HCT116 (cell line): ENCODE data around the gene MSLN. TPM values are rescaled to one million over a fixed set of nuclear protein-coding genes. Genes with fewer than 3 reads are reported as not detected.

Experiments used
- ATAC-seq: fragments of 200-7000 bp; cut with Tn5 transposase; 2 replicates; pipeline ENCODE4 v1.9.1; 2020; ENCODE audit warnings: mild to moderate bottlenecking, moderate library complexity
- BruUV-seq: library from RNA; stranded (reverse); fragments of 400-500 nt; replicated peaks from 2 replicates; lab custom pipeline; 2021; lab: Mats Ljungman, UMichigan
- CTCF ChIA-PET: fragments of 300-600 bp; sonication (Branson Sonifier 250); formaldehyde crosslinking; loops from one replicate; lab custom pipeline; 2021; ENCODE audit warnings: antibody characterized with exemption; lab: Charles Lee
- POLR2A ChIA-PET: fragments of 300-600, 350-600 bp; sonication (Branson Sonifier 250); formaldehyde crosslinking; loops from one replicate; lab custom pipeline; 2021; ENCODE audit warnings: antibody characterized with exemption; lab: Charles Lee
- RAD21 ChIA-PET, 2 experiments: fragments of 300-600 bp; sonication (Branson Sonifier 250); formaldehyde crosslinking; loops; one replicate each; lab custom pipeline; 2023; ENCODE audit warnings: low total read pairs in 2 of 2; ENCODE audit not compliant: uncharacterized antibody in 2 of 2, unreplicated experiment in 2 of 2, low non-redundant PET in 1 of 2; lab: Charles Lee
- DNase-seq: peaks from one replicate; pipeline ENCODE4 v3.0.0-alpha.2; 2010; ENCODE audit warnings: low read depth, low spot score
- H2AFZ ChIP-seq: fragments of 200-600 bp; shearing (Covaris generic), sonication (generic); 2 replicates; pipeline ENCODE4 v1.6.1; 2017; ENCODE audit warnings: low read depth, mixed run types, mixed read lengths, antibody characterized with exemption, low read length; ENCODE audit not compliant: poor library complexity, severe bottlenecking
- H3K27ac ChIP-seq: 2 replicates; pipeline ENCODE4 v1.5.1; 2012; ENCODE audit warnings: low read depth, low read length
- H3K27me3 ChIP-seq: fragments of 200-600 bp; sonication (generic); 2 replicates; pipeline ENCODE4 v1.6.1; 2016; ENCODE audit warnings: mixed run types, low read length, mixed read lengths; ENCODE audit not compliant: insufficient read depth
- H3K36me3 ChIP-seq, 2 experiments: fragments of 200-500 bp in 1 of 2; fragments of 200-600 bp in 1 of 2; sonication (Bioruptor generic) in 1 of 2; sonication (generic) in 1 of 2; 2 replicates each; pipeline versions ENCODE4 v1.5.1 to v1.6.1; 2014 to 2016; ENCODE audit warnings: low read length in 2 of 2, inconsistent platforms in 1 of 2, mixed read lengths in 1 of 2, mixed run types in 1 of 2; ENCODE audit not compliant: insufficient read depth in 2 of 2, control insufficient read depth in 1 of 2
- H3K4me1 ChIP-seq, 2 experiments: fragments of 200-600 bp in 1 of 2; sonication (generic) in 1 of 2; 2 replicates each; pipeline versions ENCODE4 v1.5.1 to v1.6.1; 2012 to 2017; ENCODE audit warnings: low read length in 2 of 2, inconsistent platforms in 1 of 2, mild to moderate bottlenecking in 1 of 2, mixed read lengths in 1 of 2, mixed run types in 1 of 2, moderate library complexity in 1 of 2; ENCODE audit not compliant: insufficient read depth in 2 of 2, control insufficient read depth in 1 of 2
- H3K4me2 ChIP-seq: fragments of 200-600 bp; sonication (generic); 2 replicates; pipeline ENCODE4 v1.6.1; 2017; ENCODE audit warnings: mixed run types, low read length, mixed read lengths
- H3K4me3 ChIP-seq, 2 experiments: fragments of 200-600 bp in 1 of 2; sonication (generic) in 1 of 2; replicated peaks in 1 of 2; 2 replicates each; pipeline ENCODE4 v1.5.1; 2011 to 2016; ENCODE audit warnings: low read length in 2 of 2, control low read depth in 1 of 2, low read depth in 1 of 2, mild to moderate bottlenecking in 1 of 2, mixed read lengths in 1 of 2, mixed run types in 1 of 2
- H3K79me2 ChIP-seq: fragments of 200-600 bp; sonication (generic); 2 replicates; pipeline ENCODE4 v1.6.1; 2017; ENCODE audit warnings: mild to moderate bottlenecking, mixed run types, low read length, moderate library complexity, mixed read lengths; ENCODE audit not compliant: insufficient read depth
- H3K9ac ChIP-seq: fragments of 200-600 bp; sonication (generic); 2 replicates; pipeline ENCODE4 v1.6.1; 2016; ENCODE audit warnings: low read length, mixed read lengths
- H3K9me2 ChIP-seq: fragments of 200-600 bp; sonication (generic), shearing (Covaris generic); 2 replicates; pipeline ENCODE4 v1.6.1; 2017; ENCODE audit warnings: mixed run types, mild to moderate bottlenecking, moderate library complexity; ENCODE audit not compliant: insufficient read depth
- H3K9me3 ChIP-seq, 2 experiments: fragments of 200-500 bp in 1 of 2; fragments of 200-600 bp in 1 of 2; sonication (Bioruptor generic) in 1 of 2; sonication (generic) in 1 of 2; 2 replicates each; pipeline ENCODE4 v1.6.1; 2014 to 2017; ENCODE audit warnings: low read length in 2 of 2, mixed read lengths in 2 of 2, inconsistent platforms in 1 of 2, low read depth in 1 of 2, mild to moderate bottlenecking in 1 of 2, mixed run types in 1 of 2, moderate library complexity in 1 of 2; ENCODE audit not compliant: control insufficient read depth in 1 of 2, insufficient read depth in 1 of 2
- H4K20me1 ChIP-seq: fragments of 200-600 bp; sonication (generic), shearing (Covaris generic); 2 replicates; pipeline ENCODE4 v1.6.1; 2017; ENCODE audit warnings: mixed run types, mild to moderate bottlenecking, moderate library complexity; ENCODE audit not compliant: insufficient read depth
- RAD21 ChIP-seq: IDR thresholded peaks from 2 replicates; pipeline ENCODE4 v1.6.1; 2012; ENCODE audit warnings: low read depth, mild to moderate bottlenecking
- intact Hi-C: fragments of 100-400 bp; cut with micrococcal nuclease; formaldehyde crosslinking; loops from 2 replicates; pipeline ENCODE4 v1.10.0; 2022
- microRNA counts: library from miRNA; unstranded; fragments of <30 nt; microRNA quantifications from one replicate; lab custom pipeline; 2015
- microRNA-seq: library from miRNA; unstranded; fragments of <30 nt; microRNA quantifications from one replicate; pipeline ENCODE4, GENCODE V29; 2016; ENCODE audit warnings: borderline number of aligned reads
- total RNA-seq: library from RNA; stranded (reverse); gene quantifications from one replicate; pipeline ENCODE4 v1.2.1, GENCODE V29; 2021; ENCODE audit not compliant: unreplicated experiment
- TF ChIP-seq, protein P1 (sequence below): IDR thresholded peaks from 2 replicates; pipeline ENCODE4 v1.6.1; 2012; ENCODE audit warnings: low read depth

Gene MSLN
- total RNA-seq, 1 experiment from 2014 or later = 40.9 TPM

GRCh38 chr16:818132-818531 lies 57.6 kb downstream of the MSLN start:
- POLR2A ChIA-PET = no interaction called here
- Histone ChIP-seq H3K9ac (no peak overlapping the region), H3K36me3 (no peaks in the 10 kb centered on the region), H3K9me2 (no peaks in the 10 kb centered on the region), H3K27me3 (no peaks in the 10 kb centered on the region), H3K4me3 (no peak overlapping the region), H3K4me2 (no peak overlapping the region), H3K4me1 (peaks cover 24 to 31% of the 10 kb centered on the region in 2 experiments), H3K9me3 (no peaks in the 10 kb centered on the region), H4K20me1 (no peaks in the 10 kb centered on the region), H3K27ac (no peak overlapping the region), H3K79me2 (no peaks in the 10 kb centered on the region), H2AFZ (no peak overlapping the region)
- ATAC-seq = no peak
- no peak for DNase-seq
- BruUV-seq = no TSS peak
- TF ChIP-seq RAD21 = no peak
- TF ChIP-seq, protein P1, sequence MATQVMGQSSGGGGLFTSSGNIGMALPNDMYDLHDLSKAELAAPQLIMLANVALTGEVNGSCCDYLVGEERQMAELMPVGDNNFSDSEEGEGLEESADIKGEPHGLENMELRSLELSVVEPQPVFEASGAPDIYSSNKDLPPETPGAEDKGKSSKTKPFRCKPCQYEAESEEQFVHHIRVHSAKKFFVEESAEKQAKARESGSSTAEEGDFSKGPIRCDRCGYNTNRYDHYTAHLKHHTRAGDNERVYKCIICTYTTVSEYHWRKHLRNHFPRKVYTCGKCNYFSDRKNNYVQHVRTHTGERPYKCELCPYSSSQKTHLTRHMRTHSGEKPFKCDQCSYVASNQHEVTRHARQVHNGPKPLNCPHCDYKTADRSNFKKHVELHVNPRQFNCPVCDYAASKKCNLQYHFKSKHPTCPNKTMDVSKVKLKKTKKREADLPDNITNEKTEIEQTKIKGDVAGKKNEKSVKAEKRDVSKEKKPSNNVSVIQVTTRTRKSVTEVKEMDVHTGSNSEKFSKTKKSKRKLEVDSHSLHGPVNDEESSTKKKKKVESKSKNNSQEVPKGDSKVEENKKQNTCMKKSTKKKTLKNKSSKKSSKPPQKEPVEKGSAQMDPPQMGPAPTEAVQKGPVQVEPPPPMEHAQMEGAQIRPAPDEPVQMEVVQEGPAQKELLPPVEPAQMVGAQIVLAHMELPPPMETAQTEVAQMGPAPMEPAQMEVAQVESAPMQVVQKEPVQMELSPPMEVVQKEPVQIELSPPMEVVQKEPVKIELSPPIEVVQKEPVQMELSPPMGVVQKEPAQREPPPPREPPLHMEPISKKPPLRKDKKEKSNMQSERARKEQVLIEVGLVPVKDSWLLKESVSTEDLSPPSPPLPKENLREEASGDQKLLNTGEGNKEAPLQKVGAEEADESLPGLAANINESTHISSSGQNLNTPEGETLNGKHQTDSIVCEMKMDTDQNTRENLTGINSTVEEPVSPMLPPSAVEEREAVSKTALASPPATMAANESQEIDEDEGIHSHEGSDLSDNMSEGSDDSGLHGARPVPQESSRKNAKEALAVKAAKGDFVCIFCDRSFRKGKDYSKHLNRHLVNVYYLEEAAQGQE = no peak
- intact Hi-C loops = no loop called here
- CTCF ChIA-PET = no interaction called here
- RAD21 ChIA-PET = no interaction called here

MicroRNAs encoded within 50 kb of the gene (microRNA counts, 767-probe panel; counts per million panel counts)
- not detected for microRNA hsa-miR-662 (lab: Ali Mortazavi, UCI)

Small RNA genes within 50 kb of the gene (microRNA-seq; reads per million reads assigned to microRNA genes)
- gene MIR662 = 2.0 reads per million

Other genes starting within 250 kb of the MSLN start
- 39.0 TPM for gene CAPN15, start 233.0 kb upstream of the MSLN start, total RNA-seq
- gene PRR35, start 200.3 kb upstream of the MSLN start, total RNA-seq = not detected
- gene NHLRC4, start 193.7 kb upstream of the MSLN start, total RNA-seq = 0.22 TPM
- 21.0 TPM for gene PIGQ, start 190.8 kb upstream of the MSLN start, total RNA-seq
- gene RAB40C, start 170.7 kb upstream of the MSLN start, total RNA-seq = 14.1 TPM
- gene WFIKKN1, start 129.7 kb upstream of the MSLN start, total RNA-seq = 0.47 TPM
- gene METTL26, start 124.4 kb upstream of the MSLN start, total RNA-seq = 85.7 TPM
- gene MCRIP2, start 118.9 kb upstream of the MSLN start, total RNA-seq = 34.9 TPM
- 73.7 TPM for gene WDR90, start 111.4 kb upstream of the MSLN start, total RNA-seq
- 98.5 TPM for gene RHOT2, start 92.6 kb upstream of the MSLN start, total RNA-seq
- gene RHBDL1, start 85.1 kb upstream of the MSLN start, total RNA-seq = 12.7 TPM
- gene STUB1, start 80.3 kb upstream of the MSLN start, total RNA-seq = 111 TPM
- gene JMJD8, start 76.4 kb upstream of the MSLN start, total RNA-seq = 121 TPM
- gene WDR24, start 70.3 kb upstream of the MSLN start, total RNA-seq = 15.5 TPM
- gene FBXL16, start 54.9 kb upstream of the MSLN start, total RNA-seq = 49.7 TPM
- 193 TPM for gene METRN, start 45.6 kb upstream of the MSLN start, total RNA-seq
- 65.4 TPM for gene ANTKMT, start 39.6 kb upstream of the MSLN start, total RNA-seq
- 22.9 TPM for gene CCDC78, start 34.3 kb upstream of the MSLN start, total RNA-seq
- gene HAGHL, start 33.6 kb upstream of the MSLN start, total RNA-seq = 74.8 TPM
- 32.8 TPM for gene CIAO3, start 19.7 kb upstream of the MSLN start, total RNA-seq
- 59.9 TPM for gene RPUSD1, start 27.6 kb downstream of the MSLN start, total RNA-seq
- 145 TPM for gene CHTF18, start 27.9 kb downstream of the MSLN start, total RNA-seq
- not detected for gene GNG13, start 40.0 kb downstream of the MSLN start, total RNA-seq
- gene LMF1, start 210.2 kb downstream of the MSLN start, total RNA-seq = 12.8 TPM
- 5.2 TPM for gene SOX8, start 221.0 kb downstream of the MSLN start, total RNA-seq